HepG2 (cell line): Measurements from ENCODE around the gene TSKU. TPM values are rescaled to one million over a fixed set of nuclear protein-coding genes. Genes with fewer than 3 reads are reported as not detected.

Experiments
- CBX5 ChIP-seq: sonication (generic); formaldehyde crosslinking; IDR thresholded peaks from 2 replicates; pipeline ENCODE4 v1.4.0; 2020; ENCODE audit warnings: missing genetic modification reagents, borderline replicate concordance
- E2F2 ChIP-seq: sonication (generic); formaldehyde crosslinking; IDR thresholded peaks from 2 replicates; pipeline ENCODE4 v1.4.0; 2020; ENCODE audit warnings: missing genetic modification reagents, borderline replicate concordance
- MEIS2 ChIP-seq: sonication (generic); formaldehyde crosslinking; IDR thresholded peaks from 2 replicates; pipeline ENCODE4 v1.9.0; 2021; ENCODE audit warnings: mild to moderate bottlenecking, missing genetic modification reagents
- NKX3-1 ChIP-seq: sonication (generic); formaldehyde crosslinking; IDR thresholded peaks from 2 replicates; pipeline ENCODE4 v1.5.0; 2020; ENCODE audit warnings: missing genetic modification reagents
- TEF ChIP-seq: sonication (generic); formaldehyde crosslinking; IDR thresholded peaks from 2 replicates; pipeline ENCODE4 v1.5.0; 2020; ENCODE audit warnings: missing genetic modification reagents
- ZBED4 ChIP-seq: sonication (generic); formaldehyde crosslinking; IDR thresholded peaks from 2 replicates; pipeline ENCODE4 v1.4.0; 2020; ENCODE audit warnings: missing genetic modification reagents, borderline replicate concordance
- ZNF646 ChIP-seq: sonication (generic); formaldehyde crosslinking; IDR thresholded peaks from 2 replicates; pipeline ENCODE4 v1.9.0; 2021; ENCODE audit warnings: mild to moderate bottlenecking, missing genetic modification reagents
- polyA plus RNA-seq, 8 experiments: library from polyadenylated mRNA; depleted of rRNA in 3 of 8; stranded (reverse) in 7 of 8; unstranded in 1 of 8; fragments of >200 nt; fragmentation: Illumina TruSeq in 4 of 8; extraction: Trizol in 4 of 8; gene quantifications; 2 replicates each; pipeline versions ENCODE4 v1.2.1 to v1.2.3, GENCODE V29; 2011 to 2016; ENCODE audit warnings: low read depth in 4 of 8, missing spikeins in 1 of 8, mixed read lengths in 1 of 8; ENCODE audit not compliant: insufficient read depth in 1 of 8
- total RNA-seq, 5 experiments: library from RNA; depleted of rRNA; stranded (reverse); fragments of >200 nt; fragmentation: Illumina TruSeq; extraction: Trizol; gene quantifications; 2 replicates each; pipeline ENCODE4 v1.2.3, GENCODE V29; 2016; ENCODE audit warnings: low read depth in 1 of 5

TSKU gene
- total and polyA plus RNA-seq, 2 of the 13 experiments (the other 11 are each of a cell fraction or from before 2014, with no cell fraction given) = 20.3 to 21.4 TPM

GRCh38 chr11:76783896-76784813, 999 bp downstream of the TSKU start (continued):
- TF ChIP-seq ZBED4 (CRISPR knock-in tag) (no peak), NKX3-1 (CRISPR knock-in tag) (peak; percentile 72; the same call in 1 of the 2 replicates), ZNF646 (CRISPR knock-in tag) (no peak), E2F2 (CRISPR knock-in tag) (no peak), CBX5 (CRISPR knock-in tag) (0 out of 2 replicates have a peak, but pooled peaks have one; percentile 10), TEF (peak; percentile 70; the same call in 1 of the 2 replicates), MEIS2 (peak; percentile 47; the same call in 1 of the 2 replicates)
